HG02571 (cell line): ENCODE results near the gene ITIH6.
"Not testable (repeated sequence)": the region's sequence is repeated elsewhere in the genome, so short reads cannot be mapped to it uniquely, and the experiment has no call there.

Experiments used
- ATAC-seq: cut with Tn5 transposase; IDR thresholded peaks from one replicate; pipeline ENCODE4 v1.9.1; 2021; ENCODE audit warnings: mild to moderate bottlenecking, moderate library complexity; ENCODE audit not compliant: unreplicated experiment

The ITIH6 gene

DNA sequence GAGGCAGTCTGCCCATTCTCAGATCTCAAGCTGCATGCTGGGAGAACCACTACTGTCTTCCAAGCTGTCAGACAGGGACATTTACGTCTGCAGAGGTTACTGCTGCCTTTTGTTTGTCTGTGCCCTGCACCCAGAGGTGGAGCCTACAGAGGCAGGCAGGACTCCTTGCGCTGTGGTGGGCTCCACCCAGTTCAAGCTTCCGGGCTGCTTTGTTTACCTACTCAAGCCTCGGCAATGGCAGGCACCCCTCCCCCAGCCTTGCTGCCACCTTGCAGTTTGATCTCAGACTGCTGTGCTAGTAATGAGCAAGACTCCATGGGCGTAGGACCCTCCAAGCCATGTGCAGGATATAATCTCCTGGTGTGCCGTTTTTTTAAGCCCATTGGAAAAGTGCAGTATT lies 59.5 kb downstream of the ITIH6 start:
- not testable (repeated sequence) for ATAC-seq

GRCh38 chrX:54736298-54736942 lies 61.6 kb downstream of the ITIH6 start:
- ATAC-seq, result not testable (repeated sequence)

DNA sequence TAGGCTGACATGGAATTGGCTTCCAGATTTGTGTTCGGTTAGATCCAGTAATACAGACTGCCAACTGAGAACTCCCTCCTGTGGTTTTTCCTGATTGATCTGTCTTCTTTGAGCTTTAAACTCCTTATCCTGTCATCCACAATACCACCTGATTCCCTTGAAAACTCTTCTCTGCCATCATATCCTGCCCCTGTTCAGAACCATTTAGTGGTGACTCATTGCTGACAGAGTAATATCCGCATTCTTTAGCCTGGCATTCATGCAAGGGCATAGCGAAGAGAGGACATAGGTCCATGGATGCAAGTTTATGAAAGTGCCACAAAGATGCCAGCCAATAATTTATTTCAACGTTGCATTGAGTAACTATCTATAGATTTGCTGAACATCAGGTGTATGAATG lies 76.6 kb downstream of the ITIH6 start:
- ATAC-seq, result no peak

DNA sequence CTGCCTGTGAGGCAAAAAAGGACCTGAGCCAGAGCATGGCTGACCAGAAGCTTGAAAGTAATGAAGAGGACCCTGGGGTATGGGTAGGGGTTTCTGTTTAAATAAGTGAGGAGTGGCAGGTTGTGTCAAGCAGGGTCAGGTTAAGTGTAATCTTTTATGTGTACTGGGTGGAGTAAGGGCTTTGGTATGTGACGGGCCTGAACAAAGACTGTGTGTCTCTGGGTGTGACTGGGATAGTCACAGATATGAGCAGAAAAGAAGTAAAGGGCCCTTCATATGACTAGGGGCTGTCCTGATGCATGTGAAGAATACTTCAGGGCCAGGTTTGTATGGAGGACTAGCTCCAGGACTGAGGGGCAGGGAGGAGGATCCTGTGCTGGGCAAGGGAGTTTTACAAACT lies 82.4 kb downstream of the ITIH6 start:
- no peak for ATAC-seq

GRCh38 chrX:54714424-54714823 lies 83.6 kb downstream of the ITIH6 start:
- ATAC-seq, result no peak

GRCh38 chrX:54711735-54712134 lies 86.3 kb downstream of the ITIH6 start:
- ATAC-seq, result no peak

GRCh38 chrX:54710920-54711319 lies 87.1 kb downstream of the ITIH6 start:
- ATAC-seq, result no peak

GRCh38 chrX:54708404-54708803 lies 89.7 kb downstream of the ITIH6 start:
- no peak for ATAC-seq
